ENCODE data around the gene ZNF557. TPM values are rescaled to one million over a fixed set of nuclear protein-coding genes. Genes with fewer than 3 reads are reported as not detected.

The ZNF557 gene
- polyA plus RNA-seq, 1 donor (not counting 4 experiments of a cell fraction or from before 2014, with no cell fraction given): 3.3 TPM

DNA sequence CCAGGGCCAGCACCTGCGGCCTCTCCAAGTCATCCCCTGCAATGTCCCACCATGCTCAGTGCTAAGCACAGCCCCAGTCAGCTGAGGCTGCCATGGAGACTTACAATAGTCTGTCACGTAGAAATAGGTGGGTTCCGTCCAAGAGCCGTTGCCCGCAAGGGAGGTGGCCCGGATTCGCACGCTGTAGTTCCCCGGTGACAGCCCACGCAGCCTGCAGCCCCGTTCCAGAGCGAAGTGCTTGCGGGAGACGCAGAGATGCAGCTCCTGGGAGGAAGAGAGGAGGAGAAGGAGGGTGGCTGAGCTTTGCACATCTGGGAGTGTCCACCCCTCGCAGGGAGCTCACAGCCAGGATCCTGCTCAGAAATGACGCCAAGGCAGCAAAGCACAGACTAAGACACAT lies 62.6 kb downstream of the ZNF557 start:
- Histone ChIP-seq H3K36me3 (ENCODE audit: control insufficient read depth in 2 of 2, extremely low read depth in 1 of 2, insufficient read depth in 2 of 2, low read length in 2 of 2) (no peaks in the 10 kb centered on the region), H3K9me3 (ENCODE audit: control insufficient read depth, low read depth, low read length) (no peaks in the 10 kb centered on the region), H3K27me3 (ENCODE audit: control insufficient read depth, extremely low read depth, insufficient read depth, low read length) (no peaks in the 10 kb centered on the region), H3K4me2 (ENCODE audit: control insufficient read depth, extremely low read depth, insufficient read depth, low read depth, low read length) (no peak overlapping the region), H3K4me1 (ENCODE audit: control insufficient read depth, extremely low read depth, insufficient read depth, low read length) (no peaks in the 10 kb centered on the region), H4K20me1 (ENCODE audit: control insufficient read depth, extremely low read depth, insufficient read depth, low read length) (no peaks in the 10 kb centered on the region), H3K27ac (ENCODE audit: control insufficient read depth, insufficient read depth, low read length) (no peak overlapping the region), H3K9ac (ENCODE audit: control insufficient read depth, extremely low read depth, insufficient read depth, low read length) (no peak overlapping the region), H3K79me2 (ENCODE audit: control insufficient read depth, insufficient read depth, low read length) (no peaks in the 10 kb centered on the region), H3K9me1 (ENCODE audit: control insufficient read depth, extremely low read depth, insufficient read depth, low read length) (no peaks in the 10 kb centered on the region), H3K4me3 (ENCODE audit: control insufficient read depth in 2 of 3, extremely low read depth in 1 of 3, insufficient read depth in 2 of 3, low read depth in 1 of 3, low read length in 3 of 3) (no peak overlapping the region), H2AFZ (ENCODE audit: control insufficient read depth, low read length) (no peak overlapping the region)
- dilution Hi-C loops (cut with MboI; ENCODE audit: extremely low pct_ligation_motif_present, low sequenced_read_pairs): no loop called here
- FAIRE-seq (no peak), DNase-seq (ENCODE audit: low read depth, low spot score) (no peak)
- TF ChIP-seq, protein P1, sequence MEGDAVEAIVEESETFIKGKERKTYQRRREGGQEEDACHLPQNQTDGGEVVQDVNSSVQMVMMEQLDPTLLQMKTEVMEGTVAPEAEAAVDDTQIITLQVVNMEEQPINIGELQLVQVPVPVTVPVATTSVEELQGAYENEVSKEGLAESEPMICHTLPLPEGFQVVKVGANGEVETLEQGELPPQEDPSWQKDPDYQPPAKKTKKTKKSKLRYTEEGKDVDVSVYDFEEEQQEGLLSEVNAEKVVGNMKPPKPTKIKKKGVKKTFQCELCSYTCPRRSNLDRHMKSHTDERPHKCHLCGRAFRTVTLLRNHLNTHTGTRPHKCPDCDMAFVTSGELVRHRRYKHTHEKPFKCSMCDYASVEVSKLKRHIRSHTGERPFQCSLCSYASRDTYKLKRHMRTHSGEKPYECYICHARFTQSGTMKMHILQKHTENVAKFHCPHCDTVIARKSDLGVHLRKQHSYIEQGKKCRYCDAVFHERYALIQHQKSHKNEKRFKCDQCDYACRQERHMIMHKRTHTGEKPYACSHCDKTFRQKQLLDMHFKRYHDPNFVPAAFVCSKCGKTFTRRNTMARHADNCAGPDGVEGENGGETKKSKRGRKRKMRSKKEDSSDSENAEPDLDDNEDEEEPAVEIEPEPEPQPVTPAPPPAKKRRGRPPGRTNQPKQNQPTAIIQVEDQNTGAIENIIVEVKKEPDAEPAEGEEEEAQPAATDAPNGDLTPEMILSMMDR (optimal IDR thresholded peaks at IDR 0.05 in 1 of 3, IDR thresholded peaks at IDR 0.05 in 1 of 3, conservative IDR thresholded peaks at IDR 0.05 in 1 of 3; ENCODE audit: extremely low read depth in 1 of 3, insufficient read depth in 2 of 3, low read length in 3 of 3): no peak
- no peak for TF ChIP-seq EZH2 (IDR thresholded peaks at IDR 0.05; ENCODE audit: low read length)

DNA sequence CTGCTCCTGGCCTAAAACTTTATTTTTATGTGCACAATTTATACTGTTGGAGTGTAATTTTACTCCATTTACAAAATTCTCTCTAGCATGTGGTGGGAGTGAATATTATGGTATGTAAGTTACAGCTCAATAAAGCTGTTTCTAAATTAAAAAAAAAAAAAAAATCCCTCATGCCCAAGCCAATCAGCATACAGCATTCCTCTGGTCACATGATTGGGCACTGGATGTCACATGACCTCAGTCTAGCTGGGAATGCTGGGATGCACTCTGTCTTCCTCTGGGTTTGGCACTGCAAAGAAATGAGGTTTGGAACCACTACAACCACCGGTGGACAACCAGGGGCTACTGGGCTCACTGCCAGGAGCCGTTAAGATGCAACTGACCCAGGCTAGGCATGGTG lies 67.6 kb downstream of the ZNF557 start:
- no peaks in the 10 kb centered on the region for H3K36me3 ChIP-seq (ENCODE audit: control insufficient read depth in 2 of 2, extremely low read depth in 1 of 2, insufficient read depth in 2 of 2, low read length in 2 of 2)
- no peak for FAIRE-seq
- dilution Hi-C loops (cut with MboI; ENCODE audit: extremely low pct_ligation_motif_present, low sequenced_read_pairs): no loop called here
- no peak overlapping the region for H3K4me3 ChIP-seq (ENCODE audit: control insufficient read depth in 2 of 3, extremely low read depth in 1 of 3, insufficient read depth in 2 of 3, low read depth in 1 of 3, low read length in 3 of 3)
- H3K4me1 ChIP-seq (ENCODE audit: control insufficient read depth, extremely low read depth, insufficient read depth, low read length): no peaks in the 10 kb centered on the region
- DNase-seq (ENCODE audit: low read depth, low spot score): no peak
- H3K27me3 ChIP-seq (ENCODE audit: control insufficient read depth, extremely low read depth, insufficient read depth, low read length): no peaks in the 10 kb centered on the region
- no peak overlapping the region for H3K27ac ChIP-seq (ENCODE audit: control insufficient read depth, insufficient read depth, low read length)
- H3K9me1 ChIP-seq (ENCODE audit: control insufficient read depth, extremely low read depth, insufficient read depth, low read length): no peaks in the 10 kb centered on the region
- no peak overlapping the region for H3K4me2 ChIP-seq (ENCODE audit: control insufficient read depth, extremely low read depth, insufficient read depth, low read depth, low read length)
- no peaks in the 10 kb centered on the region for H3K9me3 ChIP-seq (ENCODE audit: control insufficient read depth, low read depth, low read length)
- H3K9ac ChIP-seq (ENCODE audit: control insufficient read depth, extremely low read depth, insufficient read depth, low read length): no peak overlapping the region
- H3K79me2 ChIP-seq (ENCODE audit: control insufficient read depth, insufficient read depth, low read length): no peaks in the 10 kb centered on the region
- TF ChIP-seq, protein P1 (optimal IDR thresholded peaks at IDR 0.05 in 1 of 3, IDR thresholded peaks at IDR 0.05 in 1 of 3, conservative IDR thresholded peaks at IDR 0.05 in 1 of 3; ENCODE audit: extremely low read depth in 1 of 3, insufficient read depth in 2 of 3, low read length in 3 of 3): no peak
- TF ChIP-seq EZH2 (IDR thresholded peaks at IDR 0.05; ENCODE audit: low read length): no peak
- no peaks in the 10 kb centered on the region for H4K20me1 ChIP-seq (ENCODE audit: control insufficient read depth, extremely low read depth, insufficient read depth, low read length)
- no peak overlapping the region for H2AFZ ChIP-seq (ENCODE audit: control insufficient read depth, low read length)

Other genes starting within 250 kb of the ZNF557 start
- gene ADGRE1, start 182.1 kb upstream of the ZNF557 start, polyA plus RNA-seq: 0.04 TPM in 1 of 3 replicates, not detected in the others
- not detected in 3 replicates for gene MBD3L2B, start 48.3 kb upstream of the ZNF557 start, polyA plus RNA-seq
- not detected in 3 replicates for gene MBD3L5, start 39.1 kb upstream of the ZNF557 start, polyA plus RNA-seq
- gene MBD3L4, start 29.5 kb upstream of the ZNF557 start, polyA plus RNA-seq: not detected in 3 replicates
- gene MBD3L2, start 20.4 kb upstream of the ZNF557 start, polyA plus RNA-seq: not detected in 3 replicates
- not detected in 3 replicates for gene MBD3L3, start 11.0 kb upstream of the ZNF557 start, polyA plus RNA-seq
- 0.98 to 1.9 TPM (median 1.2 TPM) in 3 replicates for gene INSR, start 224.7 kb downstream of the ZNF557 start, polyA plus RNA-seq

Data from keratinocyte (primary cell).